GM12878 (cell line): ENCODE measurements around the gene COPG2. TPM values are rescaled to one million over a fixed set of nuclear protein-coding genes. Genes with fewer than 3 reads are reported as not detected.

Experiments used
- ATAC-seq: fragments of 200-7000 bp; cut with Tn5 transposase; 3 replicates; pipeline ENCODE4 v1.9.1; 2020; ENCODE audit warnings: mild to moderate bottlenecking, moderate library complexity
- BruUV-seq: library from RNA; stranded (reverse); fragments of 400-500 nt; replicated peaks from 2 replicates; lab custom pipeline; 2021; lab: Mats Ljungman, UMichigan
- CTCF ChIA-PET: fragments of 300-600 bp; sonication (Branson Sonifier 250); formaldehyde crosslinking; extraction: SDS; loops from one replicate; lab custom pipeline; 2021; ENCODE audit warnings: inconsistent platforms; lab: Yijun Ruan, JAX
- POLR2A ChIA-PET: fragments of 350-600 bp; formaldehyde crosslinking; extraction: SDS; loops from one replicate; lab custom pipeline; 2021; ENCODE audit warnings: inconsistent platforms; lab: Charles Lee
- RAD21 ChIA-PET: fragments of 300-600 bp; sonication (Branson Sonifier 250); formaldehyde crosslinking; loops from one replicate; lab custom pipeline; 2023; ENCODE audit warnings: antibody characterized with exemption; ENCODE audit not compliant: unreplicated experiment; lab: Charles Lee
- SMC1A ChIA-PET: fragments of 300-600 bp; sonication (Branson Sonifier 250); formaldehyde crosslinking; loops from one replicate; lab custom pipeline; 2023; ENCODE audit not compliant: unreplicated experiment, uncharacterized antibody; lab: Charles Lee
- DNase-seq: peaks from one replicate; pipeline ENCODE4 v3.0.0-alpha.2; 2011; ENCODE audit warnings: low read depth, low spot score
- FAIRE-seq: peaks from 3 replicates; lab custom pipeline; 2011; peaks lifted over from hg19 to GRCh38; lab: Jason Lieb, UNC
- H2AFZ ChIP-seq: 2 replicates; pipeline ENCODE4 v1.6.0; 2011; ENCODE audit warnings: low read depth, low read length, control low read depth; ENCODE audit not compliant: control insufficient read depth
- H3K27ac ChIP-seq: 2 replicates; pipeline ENCODE4 v1.5.1; 2011; ENCODE audit warnings: control low read depth; ENCODE audit not compliant: control insufficient read depth, insufficient read depth
- H3K27me3 ChIP-seq, 2 experiments: replicated peaks in 1 of 2; 2 replicates each; pipeline versions ENCODE4 v1.6.0 to v1.6.1; 2011; ENCODE audit warnings: low read length in 1 of 2; ENCODE audit not compliant: control insufficient read depth in 2 of 2, insufficient read depth in 2 of 2
- H3K36me3 ChIP-seq, 2 experiments: 2 replicates each; pipeline ENCODE4 v1.5.1; 2011; ENCODE audit warnings: low read length in 1 of 2; ENCODE audit not compliant: control insufficient read depth in 2 of 2, insufficient read depth in 2 of 2
- H3K4me1 ChIP-seq: 2 replicates; pipeline ENCODE4 v1.6.1; 2011; ENCODE audit warnings: mild to moderate bottlenecking, low read length, moderate library complexity, mixed read lengths; ENCODE audit not compliant: control insufficient read depth, insufficient read depth
- H3K4me2 ChIP-seq: 2 replicates; pipeline ENCODE4 v1.6.0; 2011; ENCODE audit warnings: control low read depth; ENCODE audit not compliant: control insufficient read depth, insufficient read depth
- H3K4me3 ChIP-seq: fragments of 200-600 bp; sonication (generic); 2 replicates; pipeline ENCODE4 v1.5.1; 2016
- H3K79me2 ChIP-seq: 2 replicates; pipeline ENCODE4 v1.6.0; 2011; ENCODE audit warnings: low read length; ENCODE audit not compliant: control insufficient read depth, insufficient read depth
- H3K9ac ChIP-seq: 2 replicates; pipeline ENCODE4 v1.8.0; 2011; ENCODE audit warnings: low read length, control low read depth, mixed read lengths; ENCODE audit not compliant: control insufficient read depth, insufficient read depth
- H3K9me3 ChIP-seq: replicated peaks from 3 replicates; pipeline ENCODE4 v1.5.1; 2011; ENCODE audit warnings: mild to moderate bottlenecking, low read length; ENCODE audit not compliant: control insufficient read depth, insufficient read depth
- H4K20me1 ChIP-seq: 2 replicates; pipeline ENCODE4 v1.6.0; 2011; ENCODE audit not compliant: control insufficient read depth, insufficient read depth
- CBX5 ChIP-seq: sonication (generic); IDR thresholded peaks from 2 replicates; pipeline ENCODE4 v1.6.1; 2016; ENCODE audit warnings: low read depth, moderate library complexity, mild to moderate bottlenecking, inconsistent platforms
- CHD4 ChIP-seq: fragments of 200-600 bp; sonication (generic); IDR thresholded peaks from 2 replicates; pipeline ENCODE4 v1.6.1; 2016; ENCODE audit warnings: mild to moderate bottlenecking
- CTCF ChIP-seq, 3 experiments: IDR thresholded peaks in 2 of 3; conservative IDR thresholded peaks in 1 of 3; 2 replicates each; pipeline ENCODE4 v1.5.1; 2011; ENCODE audit warnings: low read depth in 3 of 3, low read length in 3 of 3, mild to moderate bottlenecking in 3 of 3, control low read depth in 2 of 3, moderate library complexity in 2 of 3, inconsistent platforms in 1 of 3, mixed read lengths in 1 of 3; ENCODE audit not compliant: control insufficient read depth in 2 of 3, insufficient read depth in 1 of 3; ENCODE audit errors: extremely low read depth in 1 of 3
- FOXM1 ChIP-seq: IDR thresholded peaks from 2 replicates; pipeline ENCODE4 v1.6.1; 2012; ENCODE audit warnings: low read depth, mild to moderate bottlenecking, inconsistent platforms, low read length, moderate library complexity
- GABPA ChIP-seq: IDR thresholded peaks from 2 replicates; pipeline ENCODE4 v1.6.1; 2014; ENCODE audit warnings: antibody characterized with exemption, low read depth, mild to moderate bottlenecking, inconsistent platforms
- HCFC1 ChIP-seq: fragments of 150-350 bp; IDR thresholded peaks from 2 replicates; pipeline ENCODE4 v1.6.1; 2014; ENCODE audit warnings: low read length
- IRF4 ChIP-seq: IDR thresholded peaks from 2 replicates; pipeline ENCODE4 v1.6.1; 2011; ENCODE audit warnings: low read depth, low read length
- NFYB ChIP-seq: IDR thresholded peaks from 2 replicates; pipeline ENCODE4 v1.6.1; 2011; ENCODE audit warnings: low read depth, mild to moderate bottlenecking, low read length, improper control_type of control experiment, moderate library complexity; ENCODE audit not compliant: insufficient read depth
- PBX3 ChIP-seq: IDR thresholded peaks from 2 replicates; pipeline ENCODE4 v1.6.1; 2011; ENCODE audit warnings: mild to moderate bottlenecking, low read depth, low read length, moderate library complexity; ENCODE audit not compliant: insufficient replicate concordance
- RAD21 ChIP-seq: IDR thresholded peaks from 2 replicates; pipeline ENCODE4 v1.6.1; 2011; ENCODE audit warnings: mild to moderate bottlenecking, low read depth, low read length, moderate library complexity; ENCODE audit not compliant: insufficient read depth
- RUNX3 ChIP-seq: IDR thresholded peaks from 2 replicates; pipeline ENCODE4 v1.6.1; 2012; ENCODE audit warnings: low read length, inconsistent platforms
- SMC3 ChIP-seq: IDR thresholded peaks from 2 replicates; pipeline ENCODE4 v1.6.1; 2011; ENCODE audit warnings: low read length, improper control_type of control experiment, borderline replicate concordance
- SPI1 ChIP-seq: IDR thresholded peaks from 2 replicates; pipeline ENCODE4 v1.6.1; 2011; ENCODE audit warnings: low read depth, mild to moderate bottlenecking, low read length, moderate library complexity, borderline replicate concordance; ENCODE audit not compliant: insufficient read depth
- ZNF24 ChIP-seq: fragments of 450-650 bp; IDR thresholded peaks from 2 replicates; pipeline ENCODE4 v1.6.1; 2017; ENCODE audit warnings: antibody characterized with exemption, mild to moderate bottlenecking
- WGBS: methylation state at CpG from one replicate; pipeline ENCODE4 v1.1.6; 2016; ENCODE audit warnings: low lambda C conversion rate; ENCODE audit not compliant: insufficient replicate concordance, insufficient coverage; ENCODE audit errors: missing lambda C conversion rate; 5-methylcytosine and 5-hydroxymethylcytosine counted together
- in situ Hi-C: fragments of 300-500 bp; cut with MboI; formaldehyde crosslinking; loops from 9 replicates; pipeline ENCODE4 v1.14.3; 2018; ENCODE audit warnings: mixed read lengths
- intact Hi-C: fragments of 100-400 bp; cut with micrococcal nuclease; formaldehyde crosslinking; loops from one replicate; pipeline ENCODE4 v1.14.2; 2022; ENCODE audit not compliant: unreplicated experiment
- polyA plus RNA-seq, 11 experiments: library from polyadenylated mRNA; depleted of rRNA in 4 of 11; unstranded in 6 of 11; stranded (reverse) in 5 of 11; fragments of >200 nt; fragmentation: Nextera tagmentation in 4 of 11; fragmentation: Illumina TruSeq in 1 of 11; extraction: Ambion mirVana in 4 of 11; extraction: Trizol in 1 of 11; gene quantifications; 1 replicate in 1 of 11; 2 replicates in 10 of 11; pipeline versions ENCODE4 v1.2.1 to v1.2.3, GENCODE V29; 2011 to 2016; ENCODE audit warnings: inconsistent platforms in 2 of 11, missing spikeins in 2 of 11, low read depth in 1 of 11
- total RNA-seq, 4 experiments: library from RNA; depleted of rRNA in 3 of 4; stranded (reverse); fragments of >200 nt in 3 of 4; fragmentation: Illumina TruSeq in 1 of 4; extraction: Trizol in 1 of 4; gene quantifications; 2 replicates each; pipeline versions ENCODE4 v1.2.1 to v1.2.3, GENCODE V29; 2013 to 2021

COPG2 gene
- total and polyA plus RNA-seq, 10 of the 15 experiments (the other 5 are each of a cell fraction or from before 2014, with no cell fraction given), result 3.4 to 37.8 (median 16.7) TPM

GRCh38 chr7:130560972-130561371, 107.6 kb downstream of the COPG2 start:
- ChIA-PET RAD21 (no interaction called here), CTCF (no interaction called here), SMC1A (no interaction called here), POLR2A (no interaction called here)
- no peak overlapping the region for H3K4me2 ChIP-seq
- in situ Hi-C loops, result no loop called here
- WGBS, result 0% methylated on average over 1 of the region's 1 CpG
- FAIRE-seq (no peak), DNase-seq (peak; percentile 40), ATAC-seq (peak; percentile 100)
- H3K4me1 ChIP-seq, result no peaks in the 10 kb centered on the region
- H3K4me3 ChIP-seq, result no peak overlapping the region
- no peaks in the 10 kb centered on the region for H3K36me3 ChIP-seq
- TF ChIP-seq ZNF24 (peak; percentile 25; the same call in 1 of the 2 replicates), GABPA (no peak), PBX3 (no peak), SMC3 (peak; percentile 57; the same call in 1 of the 2 replicates), IRF4 (peak; percentile 74; the same call in 1 of the 2 replicates), FOXM1 (0 out of 2 replicates have a peak, but pooled peaks have one; percentile 59), RAD21 (peak; percentile 73), HCFC1 (no peak), CBX5 (peak; percentile 82; the same call in 1 of the 2 replicates), CHD4 (no peak), CTCF (IDR thresholded peaks at IDR 0.05 in 2 of 3, conservative IDR thresholded peaks at IDR 0.05 in 1 of 3; ENCODE audit: control insufficient read depth in 2 of 3, extremely low read depth in 1 of 3, insufficient read depth in 1 of 3, low read depth in 3 of 3, low read length in 3 of 3) (peak; percentile 33 to 41 (median 39); a peak in 5 of 6 replicates), RUNX3 (0 out of 2 replicates have a peak, but pooled peaks have one; percentile 14), SPI1 (peak; percentile 97), NFYB (no peak)
- no peaks in the 10 kb centered on the region for H3K27me3 ChIP-seq
- H3K9ac ChIP-seq, result no peak overlapping the region
- no peak overlapping the region for H2AFZ ChIP-seq
- BruUV-seq, result no TSS peak
- intact Hi-C loops, result loop anchor here (1.0 kb wide), 2 partner anchors 319 to 489 kb away; no protein-coding TSS in a partner anchor
- H3K79me2 ChIP-seq, result no peaks in the 10 kb centered on the region
- H4K20me1 ChIP-seq, result no peaks in the 10 kb centered on the region
- H3K9me3 ChIP-seq, result peaks cover 4% of the 10 kb centered on the region
- no peak overlapping the region for H3K27ac ChIP-seq
